GM21515 (cell line): ENCODE results near the gene GFER.
"Not testable (repeated sequence)": the region's sequence is repeated elsewhere in the genome, so short reads cannot be mapped to it uniquely, and the experiment has no call there.

Source experiments
- ATAC-seq: cut with Tn5 transposase; IDR thresholded peaks from one replicate; pipeline ENCODE4 v1.9.1; 2021; ENCODE audit not compliant: unreplicated experiment

The GFER gene

GRCh38 chr16:1957434-1958142 lies 26.4 kb upstream of the GFER start:
- not testable (repeated sequence) for ATAC-seq

- not testable (repeated sequence) for ATAC-seq
Observed at GRCh38 chr16:1958143-1958491, 25.9 kb upstream of the GFER start.

- no peak for ATAC-seq
Observed at GRCh38 chr16:1958715-1959268, 25.2 kb upstream of the GFER start.

GRCh38 chr16:1959269-1960039 lies 24.5 kb upstream of the GFER start, which contains the start of gene NDUFB10:
Gene NDUFB10, plus strand, starts transcription at chr16:1959538. Its CDS starts 87 bp downstream, at chr16:1959625.
- ATAC-seq: peak; percentile 57

GRCh38 chr16:1960665-1961630 lies 23.0 kb upstream of the GFER start:
- no peak for ATAC-seq

GRCh38 chr16:1961651-1962067 lies 22.3 kb upstream of the GFER start:
- ATAC-seq: no peak

GRCh38 chr16:1962161-1963153 lies 21.5 kb upstream of the GFER start:
- ATAC-seq: not testable (repeated sequence)

GRCh38 chr16:1963806-1964505 lies 20.0 kb upstream of the GFER start:
- ATAC-seq: no peak

- ATAC-seq: peak; percentile 70
Observed at GRCh38 chr16:1964506-1965395, 19.2 kb upstream of the GFER start, which contains the start of gene RPS2. Gene RPS2, minus strand, starts transcription at chr16:1964826. Its CDS starts 201 bp downstream, at chr16:1964625.

- ATAC-seq: no peak
Observed at GRCh38 chr16:1965396-1966001, 18.5 kb upstream of the GFER start.

GRCh38 chr16:1966460-1966859 lies 17.5 kb upstream of the GFER start, which contains the start of gene RNF151:
Gene RNF151, plus strand, starts transcription at chr16:1966856. Its CDS starts 26 bp downstream, at chr16:1966882.
- ATAC-seq: no peak

- ATAC-seq: no peak
Observed at GRCh38 chr16:1968146-1968953, 15.6 kb upstream of the GFER start.

GRCh38 chr16:1971796-1972489 lies 12.1 kb upstream of the GFER start, which contains the start of gene TBL3:
Gene TBL3, plus strand, starts transcription at chr16:1972053. Its CDS starts 112 bp downstream, at chr16:1972165.
- peak; percentile 79 for ATAC-seq

- no peak for ATAC-seq
Observed at GRCh38 chr16:1972490-1972877, 11.5 kb upstream of the GFER start.

GRCh38 chr16:1973461-1974156 lies 10.4 kb upstream of the GFER start:
- ATAC-seq: no peak
